ENCODE data around the gene ZNF689. TPM values are rescaled to one million over a fixed set of nuclear protein-coding genes. Genes with fewer than 3 reads are reported as not detected.

The ZNF689 gene
- total and polyA plus RNA-seq, 2 of the 13 experiments (the other 11 are each of a cell fraction or from before 2014, with no cell fraction given), result 9.7 to 19.5 TPM

- TF ChIP-seq, protein P1, sequence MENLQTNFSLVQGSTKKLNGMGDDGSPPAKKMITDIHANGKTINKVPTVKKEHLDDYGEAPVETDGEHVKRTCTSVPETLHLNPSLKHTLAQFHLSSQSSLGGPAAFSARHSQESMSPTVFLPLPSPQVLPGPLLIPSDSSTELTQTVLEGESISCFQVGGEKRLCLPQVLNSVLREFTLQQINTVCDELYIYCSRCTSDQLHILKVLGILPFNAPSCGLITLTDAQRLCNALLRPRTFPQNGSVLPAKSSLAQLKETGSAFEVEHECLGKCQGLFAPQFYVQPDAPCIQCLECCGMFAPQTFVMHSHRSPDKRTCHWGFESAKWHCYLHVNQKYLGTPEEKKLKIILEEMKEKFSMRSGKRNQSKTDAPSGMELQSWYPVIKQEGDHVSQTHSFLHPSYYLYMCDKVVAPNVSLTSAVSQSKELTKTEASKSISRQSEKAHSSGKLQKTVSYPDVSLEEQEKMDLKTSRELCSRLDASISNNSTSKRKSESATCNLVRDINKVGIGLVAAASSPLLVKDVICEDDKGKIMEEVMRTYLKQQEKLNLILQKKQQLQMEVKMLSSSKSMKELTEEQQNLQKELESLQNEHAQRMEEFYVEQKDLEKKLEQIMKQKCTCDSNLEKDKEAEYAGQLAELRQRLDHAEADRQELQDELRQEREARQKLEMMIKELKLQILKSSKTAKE (CRISPR knock-in tag; IDR thresholded peaks at IDR 0.05; ENCODE audit: borderline replicate concordance), result no peak
- TF ChIP-seq PAXIP1 (CRISPR knock-in tag; conservative IDR thresholded peaks at IDR 0.05) (no peak), PRDM10 (CRISPR knock-in tag; IDR thresholded peaks at IDR 0.05; ENCODE audit: low read depth) (no peak), DPF2 (CRISPR knock-in tag; IDR thresholded peaks at IDR 0.05; ENCODE audit: borderline replicate concordance, low read depth) (no peak), ZNF335 (CRISPR knock-in tag; IDR thresholded peaks at IDR 0.05) (peak; percentile 83), ZNF251 (CRISPR knock-in tag; IDR thresholded peaks at IDR 0.05) (no peak), NCOA1 (CRISPR knock-in tag; IDR thresholded peaks at IDR 0.05) (no peak), TAF1 (CRISPR knock-in tag; IDR thresholded peaks at IDR 0.05) (no peak; the same call in none of the 2 replicates), FOXK1 (CRISPR knock-in tag; IDR thresholded peaks at IDR 0.05; ENCODE audit: borderline replicate concordance, low read depth) (no peak), SNAPC2 (CRISPR knock-in tag; IDR thresholded peaks at IDR 0.05) (peak; percentile 42; the same call in 1 of the 2 replicates), RBAK (CRISPR knock-in tag; IDR thresholded peaks at IDR 0.05) (no peak), ZFP36 (IDR thresholded peaks at IDR 0.05; ENCODE audit: borderline replicate concordance, low read depth, low read length, partially characterized antibody) (no peak), AKAP8 (CRISPR knock-in tag; IDR thresholded peaks at IDR 0.05) (no peak), PRMT3 (CRISPR knock-in tag; IDR thresholded peaks at IDR 0.05; ENCODE audit: borderline replicate concordance, low read depth) (no peak)
- TF ChIP-seq, protein P2, sequence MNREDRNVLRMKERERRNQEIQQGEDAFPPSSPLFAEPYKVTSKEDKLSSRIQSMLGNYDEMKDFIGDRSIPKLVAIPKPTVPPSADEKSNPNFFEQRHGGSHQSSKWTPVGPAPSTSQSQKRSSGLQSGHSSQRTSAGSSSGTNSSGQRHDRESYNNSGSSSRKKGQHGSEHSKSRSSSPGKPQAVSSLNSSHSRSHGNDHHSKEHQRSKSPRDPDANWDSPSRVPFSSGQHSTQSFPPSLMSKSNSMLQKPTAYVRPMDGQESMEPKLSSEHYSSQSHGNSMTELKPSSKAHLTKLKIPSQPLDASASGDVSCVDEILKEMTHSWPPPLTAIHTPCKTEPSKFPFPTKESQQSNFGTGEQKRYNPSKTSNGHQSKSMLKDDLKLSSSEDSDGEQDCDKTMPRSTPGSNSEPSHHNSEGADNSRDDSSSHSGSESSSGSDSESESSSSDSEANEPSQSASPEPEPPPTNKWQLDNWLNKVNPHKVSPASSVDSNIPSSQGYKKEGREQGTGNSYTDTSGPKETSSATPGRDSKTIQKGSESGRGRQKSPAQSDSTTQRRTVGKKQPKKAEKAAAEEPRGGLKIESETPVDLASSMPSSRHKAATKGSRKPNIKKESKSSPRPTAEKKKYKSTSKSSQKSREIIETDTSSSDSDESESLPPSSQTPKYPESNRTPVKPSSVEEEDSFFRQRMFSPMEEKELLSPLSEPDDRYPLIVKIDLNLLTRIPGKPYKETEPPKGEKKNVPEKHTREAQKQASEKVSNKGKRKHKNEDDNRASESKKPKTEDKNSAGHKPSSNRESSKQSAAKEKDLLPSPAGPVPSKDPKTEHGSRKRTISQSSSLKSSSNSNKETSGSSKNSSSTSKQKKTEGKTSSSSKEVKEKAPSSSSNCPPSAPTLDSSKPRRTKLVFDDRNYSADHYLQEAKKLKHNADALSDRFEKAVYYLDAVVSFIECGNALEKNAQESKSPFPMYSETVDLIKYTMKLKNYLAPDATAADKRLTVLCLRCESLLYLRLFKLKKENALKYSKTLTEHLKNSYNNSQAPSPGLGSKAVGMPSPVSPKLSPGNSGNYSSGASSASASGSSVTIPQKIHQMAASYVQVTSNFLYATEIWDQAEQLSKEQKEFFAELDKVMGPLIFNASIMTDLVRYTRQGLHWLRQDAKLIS (CRISPR knock-in tag; IDR thresholded peaks at IDR 0.05), result no peak
These were observed 48.7 kb upstream of the ZNF689 start (continued) for GRCh38 chr16:30658731-30659506.

All from HepG2 (cell line).